SHP77 (cell line): ENCODE results near the gene CAMK4.

Experiments
- DNase-seq, 2 experiments: peaks; one replicate each; lab custom pipeline; 2025; lab: John Stamatoyannopoulos, UW

CAMK4 gene

DNA sequence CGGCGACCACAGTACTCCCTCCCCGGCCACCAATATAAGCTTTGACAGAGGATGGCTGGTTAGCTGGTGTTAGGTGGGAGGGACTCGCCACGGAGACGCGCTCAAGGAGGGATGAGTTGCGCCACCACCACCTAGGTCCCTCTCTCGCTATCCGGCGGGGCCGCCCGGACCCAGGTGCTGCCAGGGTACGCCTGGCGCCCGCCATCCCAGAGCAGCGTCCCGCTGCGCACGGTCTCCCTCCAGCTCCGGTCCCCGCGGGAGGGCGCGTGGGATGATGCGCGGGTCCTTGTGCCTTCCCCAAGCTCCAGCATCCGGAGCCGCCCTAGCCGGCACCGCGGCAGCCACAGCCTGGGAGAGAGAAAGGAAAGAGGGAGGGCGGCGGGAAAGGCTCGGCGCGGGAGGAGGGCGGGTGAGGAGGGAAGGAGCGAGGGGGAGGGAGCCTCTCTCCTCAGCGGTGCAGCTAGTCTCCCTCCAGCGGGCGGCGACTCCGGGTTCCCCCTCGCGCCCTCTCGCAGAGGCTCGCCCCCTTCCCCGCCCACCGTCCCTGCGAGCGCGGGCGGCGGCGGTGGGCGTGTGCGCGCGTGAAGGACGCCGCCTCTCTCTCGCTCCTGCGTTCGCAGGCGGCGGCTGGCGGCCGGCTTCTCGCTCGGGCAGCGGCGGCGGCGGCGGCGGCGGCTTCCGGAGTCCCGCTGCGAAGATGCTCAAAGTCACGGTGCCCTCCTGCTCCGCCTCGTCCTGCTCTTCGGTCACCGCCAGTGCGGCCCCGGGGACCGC, at the start of gene CAMK4:
CAMK4 (plus strand) TSS at position 598 of the 774 bp plus-strand sequence; CDS start at position 698, 100 bp downstream.
- peak; percentile 25 to 66 for DNase-seq

DNA sequence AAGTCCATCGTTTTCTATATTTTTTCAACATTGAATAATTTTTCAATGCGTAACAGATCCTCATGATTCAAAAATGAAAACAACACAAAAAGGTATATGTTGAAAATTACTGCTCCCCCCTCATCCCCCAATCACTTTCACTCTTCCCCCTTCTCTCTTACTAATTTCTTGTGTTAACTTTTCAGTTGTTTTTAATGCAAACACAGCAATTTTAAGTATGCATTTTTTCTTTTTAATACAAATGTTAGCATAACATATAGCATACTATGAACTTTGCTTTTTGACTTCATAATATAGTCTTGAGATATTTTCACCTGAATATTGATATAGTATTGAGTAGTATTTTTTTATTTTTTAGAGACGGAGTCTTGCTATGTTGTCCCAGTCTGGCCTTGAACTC, 41.1 kb upstream of the CAMK4 start:
- DNase-seq: no peak

DNA sequence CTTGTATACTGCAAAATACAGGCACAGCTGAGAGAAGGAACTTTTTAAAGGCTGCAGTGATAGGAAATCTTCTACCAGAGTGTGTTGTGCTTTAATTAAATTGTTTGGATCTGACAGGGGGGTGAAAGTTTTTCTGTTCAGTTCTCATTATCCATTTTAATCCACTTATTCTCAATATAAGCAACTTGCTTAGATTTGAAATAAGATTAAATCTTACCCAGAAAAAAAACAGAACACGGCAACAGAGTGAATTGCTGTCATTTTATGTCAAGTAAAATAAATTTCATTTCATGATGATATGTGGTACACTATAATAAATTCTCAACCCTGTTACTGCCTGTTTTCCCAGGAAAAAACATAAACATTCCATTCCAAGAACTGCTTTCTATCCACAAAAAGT, 37.1 kb upstream of the CAMK4 start:
- no peak for DNase-seq

DNA sequence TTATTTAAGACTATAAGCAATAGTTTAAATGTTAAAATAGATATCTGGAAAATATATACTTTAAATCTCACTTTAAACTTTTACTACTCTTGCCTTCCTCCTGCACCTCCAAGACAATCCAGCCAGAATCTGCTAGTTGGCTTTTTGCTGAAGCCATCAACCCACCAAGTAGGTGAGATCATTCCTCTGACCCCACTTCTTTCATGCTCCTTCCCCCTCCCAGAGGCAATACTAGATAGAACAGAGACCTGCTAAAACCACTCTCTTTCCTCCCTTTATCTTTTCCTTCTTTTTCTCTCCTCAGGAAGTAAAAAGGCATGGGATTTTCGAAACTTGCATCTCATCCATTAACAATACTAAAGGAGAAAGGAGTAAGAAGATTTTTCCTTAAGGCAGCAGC, 30.1 kb upstream of the CAMK4 start:
- DNase-seq: no peak

DNA sequence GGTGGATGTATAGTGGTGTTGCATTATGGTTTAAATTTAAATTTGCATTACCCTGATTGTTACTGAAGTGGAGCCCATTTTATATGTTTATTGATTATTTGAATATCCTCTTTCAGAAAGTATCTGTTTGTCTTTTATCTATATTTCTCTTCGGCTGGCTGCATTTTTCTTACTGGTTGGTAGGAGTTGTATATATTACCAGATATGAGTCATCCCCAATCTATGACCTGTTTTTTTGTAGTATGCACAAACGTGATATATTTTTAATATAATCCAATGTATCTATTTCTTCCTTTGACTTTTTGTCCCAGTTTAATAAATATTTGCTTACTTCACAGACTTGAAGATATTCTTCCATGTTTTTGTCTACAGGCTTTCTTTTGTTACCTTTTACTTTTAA, 29.3 kb upstream of the CAMK4 start:
- DNase-seq: no peak

DNA sequence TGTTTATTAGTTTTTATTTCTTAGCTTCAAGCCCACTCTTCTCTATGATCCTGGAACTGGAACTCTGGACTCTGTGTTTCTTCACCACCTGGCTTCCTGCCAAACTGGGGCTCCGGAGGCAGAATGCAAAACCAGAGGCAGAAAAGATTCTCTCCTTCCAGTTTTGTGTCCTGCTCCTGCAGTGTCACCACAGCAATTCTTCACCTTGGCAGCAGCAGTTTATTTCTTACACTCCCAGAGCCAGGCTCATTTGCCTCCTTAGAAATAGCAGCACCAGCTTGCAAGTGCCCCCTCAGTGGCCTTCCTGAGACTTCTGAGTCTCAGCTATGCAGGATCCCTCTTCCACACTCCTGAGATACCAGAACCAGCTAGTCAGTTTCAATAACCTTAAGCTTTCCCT, 26.7 kb upstream of the CAMK4 start:
- DNase-seq: peak in 1 of 2 experiments; percentile 7

DNA sequence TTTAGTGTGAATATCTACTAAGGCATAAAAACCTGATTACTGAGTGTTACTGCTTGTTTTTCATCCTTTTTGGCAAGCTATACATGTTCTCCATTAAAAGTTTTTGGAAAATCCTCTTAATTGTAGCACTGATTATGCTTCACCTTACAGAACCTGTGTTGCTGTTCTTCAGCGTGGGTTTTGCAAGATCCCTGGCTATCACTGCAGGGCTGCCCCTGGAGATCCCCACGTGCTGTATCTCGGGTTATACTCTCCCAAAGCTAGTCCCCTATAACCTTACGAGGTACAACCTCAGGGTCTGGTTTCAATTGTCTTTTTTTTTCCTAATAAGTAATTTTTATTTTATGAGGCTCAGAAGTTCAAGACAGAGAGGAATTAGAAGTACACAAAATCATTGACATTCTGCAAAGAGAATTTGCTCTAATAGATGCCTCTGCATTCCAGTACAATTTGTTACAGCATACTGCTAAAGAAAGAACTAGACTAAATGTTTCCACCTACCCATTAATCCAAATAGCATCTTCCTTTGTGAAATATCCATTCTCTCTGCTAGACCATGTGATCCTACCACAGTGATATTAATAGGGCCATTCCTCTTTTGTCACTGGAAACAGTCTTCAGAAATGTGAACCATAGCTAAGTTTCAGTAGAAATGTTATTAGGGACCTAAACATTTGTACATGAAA, 25.8 kb upstream of the CAMK4 start:
- DNase-seq: no peak

DNA sequence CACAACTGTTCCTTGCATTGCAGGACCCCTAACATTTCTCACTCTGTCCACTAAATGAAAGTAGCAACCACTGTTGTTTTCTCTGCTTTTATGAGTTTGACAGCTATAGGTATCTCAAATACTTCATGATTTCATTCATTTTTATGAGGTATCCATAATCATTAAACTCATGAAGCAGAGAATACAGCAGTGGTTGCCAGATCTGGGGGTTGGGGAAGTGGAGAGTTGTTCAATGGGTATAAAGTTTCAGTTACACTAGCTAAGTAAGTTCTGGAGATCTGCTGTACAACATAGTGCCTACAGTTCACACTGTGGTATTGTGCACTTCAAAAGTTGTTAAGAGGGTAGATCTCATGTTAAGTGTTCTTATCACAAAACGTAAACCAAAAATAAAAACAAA, 23.4 kb upstream of the CAMK4 start:
- no peak for DNase-seq

DNA sequence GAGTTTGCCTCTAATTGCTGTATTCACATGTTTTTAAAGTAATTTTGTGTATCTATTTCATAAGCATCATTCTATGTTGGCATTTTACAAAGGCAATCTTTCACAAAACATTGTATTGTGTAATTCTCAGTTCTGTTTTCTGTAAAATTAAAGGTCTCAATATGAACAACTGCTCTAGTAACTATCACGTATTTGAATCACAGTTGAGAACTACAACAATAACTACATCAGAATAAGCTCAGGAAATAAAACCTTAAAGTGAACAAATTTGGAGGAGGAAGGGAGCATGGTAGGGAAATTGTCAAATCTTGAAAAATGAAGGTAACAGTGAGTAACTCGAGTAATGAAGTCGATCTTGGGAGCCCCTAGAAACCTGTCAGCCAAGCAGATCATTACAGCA, 22.5 kb upstream of the CAMK4 start:
- no peak for DNase-seq

DNA sequence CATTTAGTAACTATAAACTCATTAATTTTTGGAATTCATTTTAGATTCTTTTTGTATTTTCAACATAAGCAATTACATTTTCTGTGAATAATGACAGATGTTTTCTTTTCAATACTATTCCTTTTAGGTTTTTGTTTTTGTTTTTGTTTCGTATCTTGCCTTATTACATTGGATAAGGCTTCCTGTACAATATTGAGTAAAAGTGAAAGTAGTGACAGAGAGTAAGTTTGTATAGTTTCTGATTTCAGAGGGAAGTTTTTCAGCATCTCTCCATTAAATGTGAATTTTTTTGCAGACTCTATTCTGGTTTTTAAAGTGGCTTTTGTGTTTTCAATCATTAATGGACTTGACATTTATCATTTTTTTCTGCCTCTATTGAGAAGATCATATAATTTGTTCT, 12.8 kb upstream of the CAMK4 start:
- no peak for DNase-seq

DNA sequence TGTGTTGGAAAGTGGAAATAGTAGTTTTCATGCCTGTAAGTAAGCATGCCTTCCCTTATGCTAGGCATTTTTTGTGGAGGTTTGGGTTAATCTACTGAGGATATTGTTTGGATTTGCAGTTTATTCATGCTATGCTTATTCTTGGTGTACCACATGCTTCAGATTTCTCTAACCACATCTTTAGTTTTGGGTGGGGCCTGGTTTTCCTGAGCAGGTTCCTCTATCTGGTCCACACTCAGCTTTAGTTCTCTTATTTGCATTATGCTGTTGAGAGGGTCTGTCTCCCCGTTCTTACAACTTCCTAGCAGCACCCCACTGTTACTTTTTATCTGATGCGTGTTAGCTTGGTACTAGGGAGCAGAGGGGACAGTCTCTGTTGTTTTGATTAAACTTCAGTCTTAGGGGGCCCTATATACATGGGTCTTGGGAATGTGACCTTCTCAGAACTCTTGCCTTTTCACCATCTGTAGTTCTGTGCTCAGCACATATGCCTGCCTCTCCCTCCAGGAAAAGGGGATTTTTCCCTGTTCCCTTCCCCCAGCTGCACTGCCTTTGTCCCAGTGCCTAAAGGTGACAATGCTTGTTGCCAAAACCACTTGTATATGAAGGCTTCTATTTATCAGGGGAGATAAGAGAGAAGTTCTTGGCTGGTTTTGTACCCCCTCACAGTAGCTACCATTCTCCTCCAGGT, 10.0 kb upstream of the CAMK4 start:
- DNase-seq: no peak

DNA sequence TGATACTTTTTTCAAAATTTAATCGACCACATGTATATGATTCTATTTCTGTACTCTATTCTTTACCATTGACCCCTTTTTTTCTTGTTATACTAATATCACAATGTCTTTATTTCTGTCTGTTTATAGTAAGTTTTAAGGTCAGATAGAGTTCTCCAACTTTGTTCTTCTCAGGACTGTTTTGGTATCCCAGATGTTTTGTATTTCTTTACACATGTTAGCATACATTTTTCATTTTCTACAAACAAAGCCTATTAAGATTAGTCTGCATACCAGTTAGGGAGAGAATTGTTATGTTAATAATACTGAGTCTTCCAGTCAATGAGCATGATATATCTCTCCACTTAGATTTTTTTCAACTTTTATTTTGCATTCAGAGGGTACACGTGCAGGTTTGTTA, 8.2 kb upstream of the CAMK4 start:
- no peak for DNase-seq

DNA sequence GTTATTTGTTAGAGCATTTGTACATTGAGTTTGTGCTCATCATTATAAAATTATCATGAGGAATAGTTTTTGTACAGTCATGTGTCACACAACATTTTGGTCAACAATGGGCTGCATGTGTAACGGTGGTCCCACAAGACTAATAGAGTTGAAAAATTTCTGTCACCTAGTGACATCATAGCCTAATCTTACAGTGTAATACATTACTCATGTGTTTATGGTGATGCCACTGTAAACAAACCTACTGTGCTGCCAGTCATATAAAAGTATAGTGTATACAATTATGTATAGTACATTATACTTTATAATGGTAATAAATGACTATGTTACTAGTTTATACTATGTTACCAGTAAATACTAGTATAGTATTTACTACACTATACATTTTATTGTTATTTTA, 3.0 kb upstream of the CAMK4 start:
- DNase-seq: no peak

DNA sequence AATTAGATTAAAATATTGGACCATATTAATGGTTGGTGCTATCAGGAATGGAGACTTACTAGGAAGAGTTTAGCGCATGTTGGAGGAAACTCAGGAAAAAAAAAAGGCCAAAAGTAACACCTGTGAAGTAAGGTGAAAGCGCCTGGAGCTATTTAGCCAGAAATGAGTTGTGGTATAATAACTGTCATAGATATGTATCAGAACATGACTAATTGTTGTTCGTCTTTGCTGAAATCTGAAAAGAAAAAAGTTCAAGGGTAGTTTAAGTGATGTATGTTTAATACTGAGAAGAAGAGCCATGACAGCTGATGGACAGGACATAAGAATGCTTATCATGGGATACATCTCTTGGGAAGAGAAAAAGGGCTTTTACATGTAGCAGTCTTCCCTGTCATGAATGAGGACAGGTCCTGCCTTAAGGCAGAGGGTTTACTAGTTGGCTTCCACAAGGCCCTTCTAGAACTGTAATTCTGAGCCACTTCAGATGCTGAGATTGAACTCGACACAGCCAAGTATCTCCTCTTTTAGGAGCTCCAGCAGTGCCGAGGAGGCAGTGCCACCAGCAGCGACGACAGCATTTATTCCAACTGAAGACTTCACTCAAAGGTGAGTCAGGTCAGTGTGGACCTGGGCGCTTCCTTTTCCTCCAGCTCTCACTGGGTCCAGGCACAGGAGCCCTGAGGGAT, 940 bp upstream of the CAMK4 start:
- DNase-seq: no peak

DNA sequence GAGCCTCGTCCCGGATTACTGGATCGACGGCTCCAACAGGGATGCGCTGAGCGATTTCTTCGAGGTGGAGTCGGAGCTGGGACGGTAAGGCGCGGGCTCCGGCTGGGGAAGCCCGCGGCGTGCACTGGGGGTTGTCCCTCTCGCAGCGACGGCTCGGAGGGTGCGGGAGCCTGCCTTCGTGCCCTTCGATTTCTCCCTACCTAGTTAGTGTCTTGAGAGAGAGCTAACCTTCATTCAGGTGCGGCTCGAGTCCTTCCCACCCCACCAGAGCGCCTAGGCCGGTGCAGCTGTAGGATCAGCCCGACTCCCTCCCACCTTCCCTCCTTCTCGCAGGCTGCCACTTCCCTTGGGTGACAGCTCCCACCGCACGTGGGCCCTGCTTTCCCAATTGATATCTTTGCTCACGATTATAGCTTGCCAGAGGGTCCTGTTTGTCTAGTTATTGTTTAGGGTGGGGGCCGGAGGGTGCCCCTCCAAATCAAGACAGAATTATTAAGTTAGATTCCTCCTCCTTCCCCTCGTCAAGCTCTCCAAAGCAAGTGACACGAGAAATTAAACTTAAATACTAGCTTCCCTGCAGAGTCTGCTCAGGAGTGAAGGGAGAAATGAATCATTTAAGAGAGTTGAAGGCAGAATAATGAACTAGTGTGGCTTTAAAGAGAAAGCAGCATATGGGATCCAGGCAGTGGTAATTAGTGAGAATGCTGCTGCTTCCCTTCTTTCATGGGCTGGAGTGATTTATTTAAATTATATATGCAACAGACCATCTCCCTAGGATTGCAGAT, 569 bp downstream of the CAMK4 start:
- no peak for DNase-seq

DNA sequence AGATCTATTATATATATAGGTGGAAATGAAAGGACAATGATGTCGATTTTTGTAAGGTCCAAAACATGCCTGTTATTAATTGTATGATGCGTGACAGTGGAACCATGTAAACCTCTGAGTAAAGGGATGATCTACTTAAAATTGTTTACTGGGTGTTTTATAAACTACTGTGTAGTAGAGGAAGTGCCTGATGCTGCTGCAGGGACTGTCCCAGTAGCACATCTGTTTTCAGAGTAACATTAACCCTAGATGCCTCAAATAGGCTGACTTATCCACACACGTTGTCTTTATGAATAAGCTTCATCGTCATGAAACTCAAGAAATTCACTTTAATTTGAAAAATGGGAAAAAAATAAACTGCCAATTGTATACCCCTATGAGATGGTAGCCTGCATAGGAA, 1.7 kb downstream of the CAMK4 start:
- no peak for DNase-seq

DNA sequence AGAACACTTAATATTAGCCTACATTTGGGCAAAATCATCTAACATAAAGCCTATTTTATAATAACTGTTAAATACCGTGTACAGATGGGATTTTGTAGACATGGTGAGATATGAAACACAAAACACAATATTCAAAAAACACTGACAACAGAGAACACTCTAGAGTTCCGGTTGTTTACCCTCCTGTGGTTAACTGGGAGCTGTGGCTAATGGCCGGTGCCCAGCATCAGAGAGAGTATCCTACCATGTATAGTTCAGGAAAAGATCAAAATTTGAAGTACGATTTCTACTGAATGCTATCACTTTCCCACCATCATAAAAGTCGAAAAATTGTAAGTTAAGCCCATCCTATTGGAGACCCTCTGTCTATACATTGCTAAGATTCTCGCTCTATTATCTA, 2.4 kb downstream of the CAMK4 start:
- no peak for DNase-seq

DNA sequence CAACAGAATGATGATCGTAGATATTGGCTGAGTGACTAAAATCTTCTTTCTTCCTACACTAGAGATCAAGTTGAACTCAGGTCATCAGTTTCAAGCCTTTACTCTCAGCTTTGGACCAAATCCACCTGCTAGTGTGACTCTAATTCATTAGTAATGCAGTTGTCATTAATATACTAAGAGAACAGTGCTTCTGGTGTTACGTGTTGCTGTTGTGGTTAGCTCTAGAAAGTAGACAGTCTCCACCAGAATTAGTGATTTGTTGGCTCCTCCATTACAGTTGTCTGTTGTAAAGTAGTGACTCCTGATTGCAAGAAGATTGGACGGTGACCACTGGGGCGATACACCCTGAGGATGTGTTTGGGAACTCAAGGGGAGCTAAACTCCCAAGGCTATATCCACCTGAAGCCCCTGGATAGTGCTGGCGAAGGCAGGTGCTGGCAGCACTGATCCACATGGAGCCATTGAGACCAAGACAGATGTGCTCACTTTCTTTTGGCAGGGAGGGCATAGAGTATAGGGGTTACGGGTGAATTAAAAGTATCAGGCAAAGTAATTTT, 3.1 kb downstream of the CAMK4 start:
- no peak for DNase-seq

DNA sequence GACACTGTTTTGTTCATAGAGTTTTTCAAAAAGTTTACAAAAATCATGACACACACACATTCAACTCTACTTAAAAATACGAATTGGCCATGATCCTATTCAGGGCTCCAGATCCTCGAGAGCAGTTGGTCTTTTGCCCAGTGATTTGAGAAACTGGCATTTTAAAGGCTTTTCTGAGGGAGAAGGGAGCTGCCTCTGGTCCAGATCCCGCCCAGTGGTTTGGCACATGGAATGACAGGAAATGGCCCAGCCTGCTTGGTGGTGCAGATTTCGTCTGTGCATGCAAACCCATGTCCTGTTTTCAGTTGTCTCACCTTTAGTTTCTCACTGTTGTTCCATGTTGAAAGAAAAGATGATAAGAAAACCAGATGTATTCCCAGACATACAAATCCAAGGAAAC, 3.6 kb downstream of the CAMK4 start:
- DNase-seq: no peak

DNA sequence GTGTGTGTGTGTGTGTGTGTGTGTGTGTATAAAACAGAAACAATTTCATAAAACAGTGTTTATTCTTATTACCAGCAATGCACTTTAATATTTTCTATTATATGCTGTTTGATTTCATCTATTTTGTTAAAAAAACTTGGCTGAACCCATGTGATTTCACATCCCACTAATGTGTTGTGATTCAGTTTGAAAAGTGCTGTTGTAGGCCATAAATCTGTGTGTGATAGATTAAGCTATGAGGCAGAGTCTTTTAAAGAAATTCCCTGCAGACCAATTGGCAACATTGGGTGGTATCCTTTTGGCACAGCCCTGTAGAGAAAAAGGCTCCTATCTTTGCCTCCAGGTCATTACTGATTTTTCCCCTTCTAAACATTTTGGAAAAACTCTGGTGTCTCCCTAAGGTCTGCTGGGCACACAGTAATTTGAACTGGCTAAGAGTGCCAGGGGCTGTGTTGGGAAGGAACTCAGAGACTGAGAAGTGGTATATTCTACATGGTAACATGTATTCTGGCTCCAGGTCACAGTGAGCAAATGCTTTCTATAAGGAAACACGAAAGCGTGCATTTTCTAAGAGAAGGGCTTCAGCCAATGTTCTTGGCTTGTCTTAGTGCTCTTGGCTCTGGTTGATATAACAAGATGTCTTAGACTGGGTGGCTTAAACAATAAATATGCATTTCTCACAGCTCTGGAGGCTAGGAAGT, 4.5 kb downstream of the CAMK4 start:
- no peak for DNase-seq
